Psoas muscle (tissue), 8 donors: ENCODE data around the gene SELPLG. TPM values are rescaled to one million over a fixed set of nuclear protein-coding genes. Genes with fewer than 3 reads are reported as not detected.

Experiments
- ATAC-seq, 4 donors: fragments of 200-7000 bp; cut with Tn5 transposase; one replicate each; pipeline ENCODE4 v1.9.1; 2020; ENCODE audit warnings: moderate library complexity in 3 of 4, mild to moderate bottlenecking in 2 of 4
- DNase-seq, 2 donors: peaks; one replicate each; pipeline ENCODE4 v3.0.0-alpha.2; 2020
- H3K27ac ChIP-seq: fragments of 200-600 bp; one replicate; pipeline ENCODE4 v1.8.0; 2022
- H3K27me3 ChIP-seq, 3 donors: fragments of 200-600 bp in 1 of 3; one replicate each; pipeline versions ENCODE4 v1.6.1 to v1.8.0; 2013 to 2022; ENCODE audit warnings: low read length in 2 of 3, mild to moderate bottlenecking in 2 of 3, moderate library complexity in 1 of 3; ENCODE audit not compliant: insufficient read depth in 3 of 3
- H3K36me3 ChIP-seq, 2 donors: fragments of 200-600 bp in 1 of 2; one replicate each; pipeline versions ENCODE4 v1.6.1 to v1.8.0; 2013 to 2022; ENCODE audit warnings: low read depth in 1 of 2, mild to moderate bottlenecking in 1 of 2, moderate library complexity in 1 of 2; ENCODE audit not compliant: insufficient read depth in 1 of 2
- H3K4me1 ChIP-seq: fragments of 200-600 bp; one replicate; pipeline ENCODE4 v1.8.0; 2022
- H3K4me3 ChIP-seq: fragments of 200-600 bp; one replicate; pipeline ENCODE4 v1.8.0; 2022; ENCODE audit warnings: mild to moderate bottlenecking
- H3K9me3 ChIP-seq: fragments of 200-600 bp; one replicate; pipeline ENCODE4 v1.8.0; 2022
- CTCF ChIP-seq: fragments of 200-600 bp; IDR thresholded peaks from one replicate; pipeline ENCODE4 v1.8.0; 2022; ENCODE audit warnings: antibody characterized with exemption
- WGBS, 3 donors: extraction: QIAGEN DNeasy Blood & Tissue Kit; methylation state at CpG; one replicate each; pipeline versions ENCODE4 v1.1.6 to v1.1.7; 2013; 5-methylcytosine and 5-hydroxymethylcytosine counted together
- intact Hi-C, 2 donors: fragments of 100-400 bp; cut with DNase I; formaldehyde crosslinking; loops; one replicate each; pipeline versions ENCODE4 v1.11.0 to v1.14.2; 2022
- polyA plus RNA-seq, 3 donors: library from polyadenylated mRNA; stranded (reverse); fragments of 200-250 nt; gene quantifications; one replicate each; pipeline ENCODE4 v1.2.3, GENCODE V29; 2013
- total RNA-seq, 4 donors: library from RNA; stranded (reverse); fragmentation: NEBNext Ultra II Directional in 2 of 4; extraction: Animal tissue kit (Norgen Biotek cat#: 25700) in 2 of 4; gene quantifications; one replicate each; pipeline versions ENCODE4 v1.2.1 to v1.2.4, GENCODE V29; 2021 to 2023
- donor health status: healthy with polysubstance abuse.
- donor health status: DM: no; HTN: no; CAD: no; lungs with moderate emphysema.
- donor health status: Bipolar disorder and iron deficiency.
- donor health status: healthy.
- donor health status: DM: yes; HTN: yes; CAD: no.
- donor health status: DM: no; HTN: no; CAD: no.
- donor health status: DM: no; HTN: no; CAD: no.
- donor health status: DM: yes; HTN: yes; CAD: no.

The SELPLG gene
- total and polyA plus RNA-seq, 7 donors = 0.62 to 3.8 (median 1.5) TPM

- DNase-seq = no peak
- H3K4me1 ChIP-seq = no peaks in the 10 kb centered on the region
- ATAC-seq = no peak
- H3K9me3 ChIP-seq = no peaks in the 10 kb centered on the region
- H3K36me3 ChIP-seq = peaks cover 18 to 31% of the 10 kb centered on the region in 2 donors
- H3K27ac ChIP-seq = no peak overlapping the region
- H3K4me3 ChIP-seq = no peak overlapping the region
- intact Hi-C loops = no loop called here
- TF ChIP-seq CTCF = no peak
- WGBS, 3 donors = 70 to 73% (median 71%) methylated on average over 8 of the region's 8 CpGs
- no peaks in the 10 kb centered on the region for H3K27me3 ChIP-seq
These were observed 61.4 kb downstream of the SELPLG start for GRCh38 chr12:108572166-108572790.

Other genes starting within 250 kb of the SELPLG start
- 1 to 10 TPM; 1.6 to 4.2 (median 2.8) TPM for gene FICD, start 118.6 kb downstream of the SELPLG start, total RNA-seq
- gene FICD, start 118.6 kb downstream of the SELPLG start, polyA plus RNA-seq = 1 to 10 TPM; 5.0 to 5.5 (median 5.1) TPM
- gene SART3, start 72.7 kb downstream of the SELPLG start, total RNA-seq = 10 to 100 TPM; 22.3 to 32.7 (median 24.9) TPM
- 10 to 100 TPM; 13.4 to 35.3 (median 22.5) TPM for gene SART3, start 72.7 kb downstream of the SELPLG start, polyA plus RNA-seq
- gene ISCU, start 71.3 kb downstream of the SELPLG start, total RNA-seq = 100 to 1,000 TPM; 148 to 225 (median 212) TPM
- gene ISCU, start 71.3 kb downstream of the SELPLG start, polyA plus RNA-seq = 100 to 1,000 TPM; 190 to 352 (median 220) TPM
- 1 to 10 TPM in 2 of 4 donors, under 1 TPM in 2; 0.25 to 2.6 (median 0.68) TPM for gene TMEM119, start 35.8 kb downstream of the SELPLG start, total RNA-seq
- gene TMEM119, start 35.8 kb downstream of the SELPLG start, polyA plus RNA-seq = under 1 TPM; 0.31 to 0.99 (median 0.34) TPM
- 10 to 100 TPM; 32.4 to 67.1 (median 59.2) TPM for gene CORO1C, start 97.6 kb upstream of the SELPLG start, total RNA-seq
- 10 to 100 TPM; 16.9 to 40.5 (median 19.4) TPM for gene CORO1C, start 97.6 kb upstream of the SELPLG start, polyA plus RNA-seq
- 10 to 100 TPM; 24.9 to 68.6 (median 55.9) TPM for gene SSH1, start 223.7 kb upstream of the SELPLG start, total RNA-seq
- gene SSH1, start 223.7 kb upstream of the SELPLG start, polyA plus RNA-seq = 10 to 100 TPM; 10.0 to 39.8 (median 10.9) TPM
- not detected for gene DAO, start 246.2 kb upstream of the SELPLG start, total RNA-seq
- gene DAO, start 246.2 kb upstream of the SELPLG start, polyA plus RNA-seq = not detected